Measurements from ENCODE around the gene GMPPA. TPM values are rescaled to one million over a fixed set of nuclear protein-coding genes. Genes with fewer than 3 reads are reported as not detected.

The GMPPA gene
- total RNA-seq, 1 donor from 2014 or later: 57.0 TPM

- no peak for DNase-seq (ENCODE audit: low read depth)
These were observed 20.8 kb downstream of the GMPPA start for GRCh38 chr2:219519526-219519916.

DNA sequence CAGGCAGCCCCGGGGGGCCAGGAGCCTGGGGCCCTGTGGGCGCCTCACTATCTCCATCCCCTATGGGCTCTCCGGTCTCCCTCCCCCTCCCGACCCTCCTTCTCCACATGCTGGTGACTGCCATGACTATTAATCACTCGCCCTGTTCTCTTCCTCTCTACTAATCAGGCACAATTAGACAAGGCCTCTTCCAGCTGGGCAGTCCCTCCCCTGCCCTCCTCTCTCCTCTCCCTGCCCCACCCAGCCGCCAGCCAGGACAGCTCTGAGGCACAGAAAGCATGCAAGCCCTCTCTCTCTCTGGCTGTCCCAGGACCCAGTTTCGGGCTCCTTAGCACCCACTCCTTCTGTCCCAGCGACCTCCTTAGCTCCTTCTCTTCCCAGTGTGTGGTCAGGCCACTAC lies 21.4 kb downstream of the GMPPA start:
- no peak for DNase-seq (ENCODE audit: low read depth)

DNA sequence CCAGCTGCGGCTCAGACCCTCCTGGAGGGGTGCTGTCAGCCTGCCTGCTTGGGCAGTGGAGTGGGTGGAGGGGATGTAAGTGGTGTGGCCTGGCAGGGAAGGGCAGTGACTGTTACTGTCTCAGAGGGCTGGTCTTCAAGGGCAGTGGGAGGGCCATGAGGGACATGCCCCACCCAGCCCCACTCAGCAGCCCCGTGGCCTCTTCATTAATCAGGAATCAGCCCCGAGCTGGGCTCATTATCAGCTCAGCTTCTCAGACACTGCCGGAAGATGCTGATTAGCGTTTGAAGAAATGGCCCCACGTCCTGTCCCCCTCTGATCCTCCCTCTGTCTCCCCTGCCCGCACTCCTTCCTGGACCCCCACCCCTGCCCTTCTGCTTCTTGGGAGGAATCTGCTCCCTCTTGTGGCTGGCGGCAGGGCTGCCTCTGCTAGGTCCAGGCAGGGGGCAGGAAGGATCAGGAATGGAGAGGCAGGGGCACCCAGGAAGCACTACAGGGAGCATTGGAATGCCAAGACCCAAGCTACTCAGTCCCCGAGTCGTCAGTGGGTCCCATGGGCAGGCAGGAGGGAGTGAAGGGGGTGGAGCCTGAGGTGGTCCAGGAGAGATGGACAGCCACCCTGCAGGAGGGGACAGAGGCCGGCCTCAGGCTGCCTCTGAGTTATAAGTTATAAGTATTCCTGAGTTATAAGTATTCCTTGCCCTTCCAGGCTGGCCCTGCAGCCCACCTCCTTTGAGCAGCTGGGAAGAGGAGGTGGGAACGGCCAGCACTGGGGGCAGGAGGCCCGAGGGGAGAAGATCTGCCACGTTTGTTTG lies 22.6 kb downstream of the GMPPA start:
- peak; percentile 60 for DNase-seq (ENCODE audit: low read depth)

DNA sequence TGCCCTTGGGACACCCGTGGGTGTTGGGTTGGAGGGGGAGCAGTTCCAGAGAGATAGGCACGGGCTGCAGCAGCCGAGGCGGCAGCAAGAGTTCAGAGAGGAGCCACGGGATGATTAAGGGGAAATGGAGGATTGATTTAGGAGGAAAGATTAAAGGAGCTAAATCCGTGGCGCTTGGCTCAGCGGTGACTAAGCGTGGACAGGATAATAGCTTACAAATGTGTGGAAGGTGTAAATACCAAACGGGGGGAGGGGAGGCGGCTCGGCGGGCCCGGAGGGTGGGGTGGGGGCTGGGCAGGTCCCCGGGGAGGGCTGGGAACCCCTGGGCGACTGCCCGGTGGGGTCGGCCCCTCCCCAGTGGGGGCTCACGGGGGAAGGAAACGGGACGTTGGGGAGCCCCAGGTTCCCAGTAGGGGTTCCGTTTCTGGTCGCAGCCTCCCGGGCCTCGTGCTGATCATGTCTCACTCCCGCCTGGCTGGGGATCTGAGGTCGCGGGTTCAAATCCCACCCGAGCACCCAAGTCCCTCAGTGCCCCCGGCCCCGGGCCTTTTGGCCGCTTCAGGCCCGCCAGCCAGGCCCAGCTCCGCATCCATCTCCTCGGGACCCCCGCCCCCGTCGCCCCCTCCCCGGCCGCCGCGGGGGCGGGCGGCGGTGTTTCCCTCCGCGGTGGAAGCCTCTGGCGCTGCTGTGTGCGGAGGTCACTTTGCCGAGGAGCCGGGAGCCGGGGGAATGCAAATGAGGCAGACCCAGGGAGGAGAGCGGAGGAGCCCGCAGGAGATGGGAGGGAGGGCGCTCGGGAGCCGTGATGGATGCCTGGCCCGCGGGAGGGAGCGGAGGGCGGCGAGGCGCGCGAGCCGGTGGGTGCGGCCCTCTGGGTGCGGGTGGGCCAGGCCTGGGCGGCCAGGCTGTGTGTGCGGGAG lies 23.7 kb downstream of the GMPPA start:
- peak; percentile 31 for DNase-seq (ENCODE audit: low read depth)

GRCh38 chr2:219523031-219523671 lies 24.5 kb downstream of the GMPPA start:
- DNase-seq (ENCODE audit: low read depth): no peak

- no peak for DNase-seq (ENCODE audit: low read depth)
These were observed 26.1 kb downstream of the GMPPA start for GRCh38 chr2:219524817-219525216.

- DNase-seq (ENCODE audit: low read depth): no peak
These were observed 27.0 kb downstream of the GMPPA start for GRCh38 chr2:219525533-219526232.

GRCh38 chr2:219526320-219527075 lies 27.8 kb downstream of the GMPPA start:
- DNase-seq (ENCODE audit: low read depth): peak; percentile 7

- peak; percentile 62 for DNase-seq (ENCODE audit: low read depth)
These were observed 28.3 kb downstream of the GMPPA start for GRCh38 chr2:219527076-219527394.

DNA sequence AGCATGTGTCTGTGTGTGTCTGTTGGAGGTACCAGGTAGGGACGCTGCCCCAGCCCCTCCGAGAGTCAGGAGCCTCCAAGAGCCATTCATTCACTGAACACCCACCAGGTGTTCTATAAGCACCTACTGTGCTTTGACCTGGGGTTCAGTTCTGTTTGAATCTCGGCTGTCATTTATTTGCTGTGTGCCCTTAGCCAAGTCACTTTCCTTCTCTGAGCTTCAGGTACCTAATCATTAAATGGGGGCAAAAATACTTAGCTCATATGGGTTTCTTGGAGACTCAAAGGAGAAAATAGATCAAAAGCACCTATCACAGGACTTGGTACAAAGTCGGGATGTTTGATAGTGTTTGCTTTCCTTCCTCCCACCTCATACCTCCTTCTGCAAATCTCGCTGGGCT lies 28.8 kb downstream of the GMPPA start:
- no peak for DNase-seq (ENCODE audit: low read depth)

- peak; percentile 84 for DNase-seq (ENCODE audit: low read depth)
These were observed 31.6 kb downstream of the GMPPA start for GRCh38 chr2:219530048-219530963.

DNA sequence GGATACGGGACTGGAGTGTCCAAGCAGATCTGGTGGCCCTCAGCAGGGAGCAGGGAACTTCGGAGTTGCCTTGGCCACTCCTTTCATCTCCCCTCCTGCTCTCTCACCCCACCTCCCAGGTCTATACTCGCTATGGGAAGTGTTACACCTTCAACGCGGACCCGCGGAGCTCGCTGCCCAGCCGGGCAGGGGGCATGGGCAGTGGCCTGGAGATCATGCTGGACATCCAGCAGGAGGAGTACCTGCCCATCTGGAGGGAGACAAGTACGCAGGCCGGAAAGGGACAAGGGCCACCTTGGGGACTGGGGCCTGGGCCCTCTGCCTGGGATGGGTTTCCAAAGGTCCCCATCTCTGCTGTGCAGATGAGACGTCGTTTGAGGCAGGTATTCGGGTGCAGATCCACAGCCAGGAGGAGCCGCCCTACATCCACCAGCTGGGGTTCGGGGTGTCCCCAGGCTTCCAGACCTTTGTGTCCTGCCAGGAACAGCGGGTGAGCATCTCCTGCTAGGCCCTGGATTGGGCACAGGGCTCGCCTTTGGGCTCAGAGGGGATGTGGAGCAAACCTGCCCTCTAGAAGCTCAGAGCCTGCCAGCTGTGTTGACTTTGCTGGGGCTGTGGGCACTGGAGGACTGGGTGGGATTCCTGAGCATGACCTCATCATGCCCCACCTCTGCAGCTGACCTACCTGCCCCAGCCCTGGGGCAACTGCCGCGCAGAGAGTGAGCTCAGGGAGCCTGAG lies 33.1 kb downstream of the GMPPA start:
- no peak for DNase-seq (ENCODE audit: low read depth)

DNA sequence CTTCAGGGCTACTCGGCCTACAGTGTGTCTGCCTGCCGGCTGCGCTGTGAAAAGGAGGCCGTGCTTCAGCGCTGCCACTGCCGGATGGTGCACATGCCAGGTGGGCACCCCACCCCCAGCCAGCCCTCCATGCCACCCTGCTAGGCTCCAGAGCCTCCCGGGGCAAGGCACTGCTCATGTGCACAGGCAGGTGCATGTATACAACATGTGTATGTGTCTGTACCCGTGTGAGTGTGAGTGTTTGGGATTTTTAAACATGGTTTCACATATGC lies 33.6 kb downstream of the GMPPA start:
- no peak for DNase-seq (ENCODE audit: low read depth)

DNA sequence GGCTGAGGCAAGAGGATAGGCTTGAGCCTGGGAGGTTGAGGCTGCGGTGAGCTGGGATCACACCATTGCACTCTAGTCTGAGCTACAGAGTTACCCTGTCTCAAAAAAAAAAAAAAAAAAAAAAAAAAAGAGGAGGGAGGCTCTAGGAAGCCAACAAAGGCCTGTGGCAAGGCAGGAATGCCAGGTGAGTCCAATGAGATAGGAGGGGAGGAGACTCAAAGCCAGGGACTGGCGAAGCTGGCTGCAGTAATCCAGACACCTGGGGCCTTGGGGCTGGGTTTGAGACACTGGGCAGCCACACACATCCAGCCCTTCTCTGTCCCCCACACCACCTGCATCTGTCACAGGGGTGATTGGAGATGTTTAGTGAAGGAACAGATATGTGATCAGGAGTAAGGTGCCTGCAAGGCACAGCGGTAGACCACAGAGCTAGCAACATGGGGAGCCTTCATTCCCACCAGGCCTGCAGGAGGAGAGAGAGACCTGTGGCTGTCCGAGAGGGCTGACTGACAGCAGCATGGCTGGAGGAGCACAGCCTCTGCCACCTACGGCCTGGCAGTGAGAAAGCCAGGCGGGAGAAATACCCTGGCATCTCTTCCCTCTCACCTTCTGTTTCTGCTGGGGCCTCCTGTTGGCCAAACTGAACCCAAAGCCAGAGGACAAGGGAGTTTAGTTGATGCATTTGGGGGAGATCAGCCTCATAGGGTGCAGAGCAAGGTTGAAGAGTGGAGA lies 35.4 kb downstream of the GMPPA start:
- no peak for DNase-seq (ENCODE audit: low read depth)

GRCh38 chr2:219536425-219536824 lies 37.7 kb downstream of the GMPPA start:
- no peak for DNase-seq (ENCODE audit: low read depth)

DNA sequence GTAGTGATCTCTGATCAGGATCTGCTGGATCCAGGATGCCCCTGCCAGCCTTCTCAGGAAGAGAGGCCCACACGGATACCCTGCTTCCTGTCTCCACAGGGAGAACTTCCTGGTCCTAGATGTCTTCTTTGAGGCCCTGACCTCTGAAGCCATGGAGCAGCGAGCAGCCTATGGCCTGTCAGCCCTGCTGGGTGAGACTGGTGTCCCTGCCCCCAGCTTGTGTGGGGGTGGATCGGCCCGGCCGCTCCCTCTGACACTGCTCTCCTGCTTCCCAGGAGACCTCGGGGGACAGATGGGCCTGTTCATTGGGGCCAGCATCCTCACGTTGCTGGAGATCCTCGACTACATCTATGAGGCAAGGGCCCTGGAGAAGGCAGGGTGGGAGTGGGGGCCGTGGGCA lies 38.3 kb downstream of the GMPPA start:
- no peak for DNase-seq (ENCODE audit: low read depth)

- no peak for DNase-seq (ENCODE audit: low read depth)
These were observed 39.2 kb downstream of the GMPPA start for GRCh38 chr2:219537657-219538488.
